GM04503 (cell line): ENCODE results near the gene C11orf58.

Experiments
- DNase-seq: peaks from one replicate; pipeline ENCODE4 v3.0.0-alpha.2; 2012; ENCODE audit warnings: low read depth

Gene C11orf58

GRCh38 chr11:16785520-16786128 lies 47.2 kb downstream of the C11orf58 start:
- DNase-seq = no peak

GRCh38 chr11:16786131-16786530 lies 47.7 kb downstream of the C11orf58 start:
- DNase-seq = no peak

DNA sequence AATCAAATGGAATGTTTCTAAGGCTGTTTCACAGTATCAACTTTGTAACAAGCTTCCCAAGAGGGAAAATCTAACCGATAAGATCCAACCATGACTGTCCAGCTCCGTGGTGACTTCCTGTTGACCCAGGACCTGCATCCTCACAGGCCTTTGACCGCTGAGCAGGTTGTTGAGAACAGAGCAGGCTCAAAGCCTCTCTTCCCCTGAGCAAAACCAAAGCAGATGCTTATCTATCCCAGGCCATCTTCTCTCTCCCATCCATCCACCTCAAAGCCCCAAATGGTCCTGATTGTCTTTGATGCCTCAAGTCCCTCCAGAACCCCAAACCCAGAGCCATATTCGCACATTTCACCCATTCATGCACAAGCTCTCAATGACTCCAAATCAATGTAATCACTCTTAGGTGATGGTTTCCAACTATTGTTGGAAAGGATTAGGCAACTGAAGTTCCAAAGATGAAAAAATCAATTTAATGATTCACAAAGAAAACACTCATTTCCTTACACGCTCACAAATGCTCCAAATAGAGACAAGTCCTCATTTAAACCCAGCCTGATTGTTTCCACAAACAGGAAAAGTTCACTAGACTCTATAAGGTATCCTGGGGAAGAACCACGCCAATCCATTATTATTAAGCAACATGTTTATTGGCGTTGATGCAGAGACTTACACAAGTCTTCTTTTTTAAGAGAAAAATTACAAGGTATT lies 48.7 kb downstream of the C11orf58 start:
- DNase-seq = no peak

DNA sequence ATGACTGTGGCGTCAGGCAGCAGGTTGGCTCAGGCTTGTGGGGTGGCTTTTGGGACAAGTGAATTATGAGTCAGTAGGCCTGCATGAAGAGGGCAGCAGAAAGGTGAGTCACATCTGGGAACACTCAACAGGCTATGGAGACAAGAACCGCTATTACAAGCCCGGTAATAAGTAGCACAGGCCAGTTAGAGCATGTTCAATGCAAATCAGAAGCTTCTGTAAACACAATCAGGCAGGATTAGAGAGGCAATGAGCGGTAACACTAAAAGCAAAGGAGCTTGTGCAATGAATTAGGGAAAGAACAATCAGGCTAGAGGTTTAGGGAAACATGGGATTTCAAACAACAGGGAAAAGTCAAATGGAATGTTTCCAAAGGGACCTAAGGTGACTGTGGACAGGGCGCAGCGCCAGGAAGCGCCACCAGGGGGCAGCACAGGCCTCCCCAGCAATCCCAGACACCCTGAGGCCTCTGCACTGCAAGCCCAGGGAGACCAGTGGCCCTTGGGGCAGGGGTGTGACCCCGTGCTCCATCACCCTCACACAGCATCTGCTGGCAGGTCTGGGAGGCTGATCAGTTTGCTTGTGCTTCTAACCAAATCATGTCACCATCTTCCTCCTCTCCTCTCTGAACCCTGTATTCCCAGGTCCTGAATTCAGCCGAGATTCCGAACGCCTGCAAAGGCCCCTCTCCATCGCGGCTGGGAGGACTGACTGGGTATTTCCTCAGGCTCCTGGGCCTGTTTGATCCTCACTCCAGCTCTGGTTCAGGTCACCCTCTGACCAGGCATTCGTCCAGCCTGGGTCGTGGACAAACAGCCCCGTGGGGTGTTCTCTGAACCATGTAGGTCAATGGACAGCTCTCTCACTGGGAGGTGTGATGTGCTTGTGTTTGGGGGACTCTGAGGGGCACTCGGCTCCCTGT lies 50.0 kb downstream of the C11orf58 start:
- no peak for DNase-seq

- DNase-seq = no peak
These were observed 50.6 kb downstream of the C11orf58 start for GRCh38 chr11:16789063-16789420.

DNA sequence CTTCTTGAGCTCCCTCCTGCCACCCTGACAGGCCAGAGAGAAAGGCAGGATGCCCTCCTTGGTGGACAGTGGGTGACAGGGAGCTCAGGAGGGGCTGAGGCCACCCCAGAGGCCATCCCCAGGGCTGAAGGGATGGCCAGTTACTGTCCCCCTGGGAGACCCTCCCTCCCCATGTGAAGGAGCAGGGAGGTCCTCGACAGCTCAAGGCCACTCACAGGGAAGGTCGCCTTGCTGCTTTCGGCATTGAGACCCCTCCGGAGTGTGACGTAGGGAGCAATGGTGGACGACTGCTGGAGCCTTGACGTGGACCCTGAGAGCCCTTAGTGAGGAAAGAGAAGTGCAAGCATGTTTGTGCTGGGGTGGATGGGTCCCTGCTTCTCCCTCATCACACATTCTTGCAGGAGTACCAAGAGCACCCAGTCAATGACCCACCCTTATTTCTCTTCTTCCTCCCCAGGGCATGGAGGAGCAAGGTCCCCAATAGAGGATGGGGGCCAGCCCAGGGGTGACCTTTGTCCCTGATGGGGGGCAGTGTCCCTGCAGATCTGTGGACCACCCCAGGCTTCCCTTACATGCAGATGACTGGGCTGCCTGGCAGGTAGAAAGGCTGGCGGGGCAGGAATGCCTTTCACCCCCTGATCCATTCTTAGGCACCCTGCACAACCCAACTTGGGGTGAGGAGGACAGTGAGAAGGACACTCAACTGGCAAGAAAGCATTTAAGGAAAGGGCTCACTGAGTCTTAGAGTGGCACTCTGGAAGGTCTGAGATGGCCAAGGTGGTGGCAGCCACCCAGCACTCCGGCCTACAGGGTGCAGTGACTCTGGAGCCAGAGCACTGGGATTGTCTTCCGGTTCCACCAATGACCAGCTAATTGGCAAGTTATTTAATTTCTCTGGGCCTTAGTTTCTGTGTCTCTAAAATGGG lies 51.4 kb downstream of the C11orf58 start:
- DNase-seq = no peak

DNA sequence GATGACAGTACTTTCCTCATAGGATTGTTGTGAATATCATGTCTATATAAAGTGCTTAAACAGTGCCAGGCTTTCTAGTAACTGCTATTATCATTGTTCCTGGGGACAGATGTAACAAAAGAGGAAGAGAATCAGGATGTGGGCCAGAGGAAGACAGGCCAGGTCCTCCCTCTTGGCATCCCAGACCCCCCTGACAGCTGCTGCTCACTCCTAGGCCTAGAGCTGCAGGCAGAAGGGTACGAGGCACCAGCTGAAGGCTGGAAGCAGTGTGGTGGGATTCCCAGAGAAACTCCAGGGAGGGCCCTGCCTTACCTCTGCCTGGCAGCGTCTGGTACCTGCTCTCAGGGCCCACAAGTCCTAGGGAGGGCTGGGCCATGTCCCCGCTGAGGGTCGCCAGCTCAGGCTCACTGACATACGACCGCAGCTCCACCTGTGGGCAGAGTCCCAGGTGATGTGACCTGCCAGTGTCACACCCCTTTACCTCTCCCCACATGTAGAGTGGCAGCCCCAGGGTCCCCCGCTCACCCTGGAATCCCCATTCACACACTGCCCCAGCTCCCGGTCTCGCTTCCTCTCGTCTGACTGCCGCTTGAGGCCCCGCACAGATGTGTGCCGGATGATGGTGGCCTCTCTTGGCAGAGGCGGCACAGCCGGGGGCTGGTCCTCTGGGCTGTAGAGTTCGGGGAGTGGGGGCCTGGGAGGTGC lies 52.2 kb downstream of the C11orf58 start:
- DNase-seq = no peak

DNA sequence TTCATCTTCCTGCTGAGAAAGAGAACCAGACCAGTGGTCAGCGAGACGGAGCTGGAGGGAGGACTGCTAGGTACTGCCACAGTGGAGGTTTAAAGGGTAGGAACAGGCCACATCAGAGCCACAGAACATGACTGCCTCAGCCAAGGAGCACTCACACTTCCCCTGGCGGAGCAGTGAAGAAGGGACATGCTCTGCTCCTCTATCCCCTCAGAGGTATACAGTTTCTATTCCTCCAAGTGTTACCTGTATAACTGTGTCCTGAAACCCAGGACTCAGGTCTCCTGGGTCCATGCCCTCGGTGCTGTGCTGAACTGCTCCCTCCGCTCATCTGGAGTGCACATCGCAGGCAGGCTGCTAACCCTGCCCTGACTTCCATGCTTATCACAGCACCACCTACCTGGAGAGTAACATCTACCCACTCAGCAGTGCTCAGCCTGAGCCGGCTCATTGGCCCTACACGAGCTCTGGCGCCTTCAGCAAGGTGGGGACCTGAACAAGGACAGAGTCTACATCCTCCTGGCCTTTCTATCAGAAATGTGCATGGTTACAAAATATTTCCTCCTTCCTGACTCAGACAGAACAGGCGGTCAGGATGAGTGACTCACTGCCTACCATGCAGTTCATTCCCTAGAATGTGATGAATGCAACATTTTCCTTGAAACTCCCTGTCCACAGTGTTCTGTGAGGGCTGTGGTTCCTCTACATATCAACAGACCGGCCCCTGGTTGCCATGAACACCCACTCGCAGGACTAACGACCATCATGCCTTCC lies 52.9 kb downstream of the C11orf58 start:
- peak; percentile 89 for DNase-seq

DNA sequence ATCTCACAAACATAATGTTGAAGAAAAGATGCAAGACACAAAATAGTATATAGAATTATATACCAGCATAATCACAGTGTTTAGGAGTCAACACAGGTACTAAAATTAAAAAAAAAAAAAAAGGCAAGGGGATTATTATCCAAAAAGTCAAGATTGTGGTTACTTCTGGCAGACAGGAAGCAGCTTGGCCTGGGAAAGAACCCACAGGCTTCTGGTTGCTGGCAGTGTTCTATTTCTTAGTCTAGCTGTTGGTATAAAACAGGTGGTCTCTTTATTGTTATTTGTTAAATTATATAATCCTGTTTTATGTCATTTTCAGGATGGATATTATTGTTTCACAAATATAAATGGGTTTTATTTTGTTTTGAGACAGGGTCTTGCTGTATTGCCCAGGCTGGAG lies 54.0 kb downstream of the C11orf58 start:
- DNase-seq = no peak

DNA sequence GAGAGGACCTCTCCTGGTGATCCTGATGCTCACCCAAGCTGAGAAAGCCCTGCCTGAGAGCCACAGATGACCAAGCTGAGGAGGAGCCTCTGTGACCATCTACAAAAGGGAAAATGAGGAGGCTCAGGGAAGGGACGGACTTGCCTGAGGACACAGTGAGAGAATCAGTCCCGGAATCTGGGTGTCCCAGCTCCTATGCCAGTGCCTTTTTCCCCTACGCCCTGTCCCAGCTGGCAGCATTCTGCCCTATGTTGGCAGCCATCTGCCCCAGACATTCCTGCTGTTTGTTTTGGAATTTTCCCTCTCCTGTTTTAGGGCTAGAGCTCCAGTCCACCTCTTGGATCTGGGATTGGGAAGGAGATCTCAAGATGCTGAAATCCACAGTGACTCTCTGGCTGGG lies 54.6 kb downstream of the C11orf58 start:
- DNase-seq = no peak

DNA sequence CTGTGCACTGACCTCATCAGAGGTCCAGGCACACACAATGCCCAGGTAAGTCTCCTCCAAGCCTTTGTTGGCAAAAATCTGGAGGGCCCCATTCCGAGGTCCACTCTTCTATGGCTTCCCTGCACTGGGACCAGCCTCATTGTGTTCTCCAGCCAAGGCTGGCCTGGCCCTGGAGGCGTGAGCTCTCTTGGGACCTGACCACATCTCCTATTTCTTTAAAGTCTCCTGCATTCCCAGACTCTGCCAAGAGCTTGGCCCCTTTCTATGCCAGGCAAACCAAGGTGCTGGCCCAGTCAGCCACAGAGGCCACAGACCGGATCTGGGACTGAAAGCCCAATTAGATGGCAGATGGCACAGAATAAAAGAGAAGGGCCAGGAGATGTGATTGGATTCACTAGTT lies 55.1 kb downstream of the C11orf58 start:
- no peak for DNase-seq

DNA sequence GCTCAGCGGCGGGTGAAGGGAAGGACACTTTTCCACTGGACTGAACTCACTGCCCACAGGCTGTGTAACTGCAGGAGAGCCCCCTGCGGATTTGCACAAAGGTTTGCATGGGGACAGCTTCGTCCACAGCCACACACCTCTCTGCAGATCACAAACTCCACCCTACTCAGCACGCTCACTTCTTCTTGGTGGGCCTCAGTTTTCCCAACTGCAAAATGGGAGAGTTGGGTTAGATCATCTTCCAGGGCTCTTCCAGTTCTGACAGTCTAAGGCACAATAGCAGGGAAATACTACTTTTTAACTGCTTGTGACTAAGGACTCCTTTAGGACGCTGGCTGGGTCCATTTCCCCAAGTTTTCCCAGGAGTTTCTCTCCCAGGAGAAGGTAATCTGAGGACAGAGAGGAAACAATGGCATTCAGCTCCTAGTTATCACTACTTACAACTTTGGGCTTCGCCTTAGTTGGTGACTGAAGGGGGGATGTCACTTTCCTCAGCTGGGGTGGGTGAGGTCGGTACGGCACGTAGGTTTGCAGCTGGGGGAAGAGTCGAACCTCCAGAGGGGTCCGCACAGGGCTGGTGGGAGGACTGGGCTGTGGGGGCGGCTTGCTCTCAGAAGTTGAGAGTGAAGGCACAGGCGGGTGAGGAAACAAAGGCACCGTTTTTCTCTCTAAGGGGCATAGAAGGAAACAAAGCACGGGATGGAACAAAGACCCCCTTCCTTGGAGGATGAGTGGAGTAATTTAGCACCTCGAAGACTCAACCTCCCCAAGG lies 55.8 kb downstream of the C11orf58 start:
- DNase-seq = no peak

GRCh38 chr11:16795146-16795545 lies 56.7 kb downstream of the C11orf58 start:
- DNase-seq = no peak

GRCh38 chr11:16796311-16796710 lies 57.9 kb downstream of the C11orf58 start:
- no peak for DNase-seq

DNA sequence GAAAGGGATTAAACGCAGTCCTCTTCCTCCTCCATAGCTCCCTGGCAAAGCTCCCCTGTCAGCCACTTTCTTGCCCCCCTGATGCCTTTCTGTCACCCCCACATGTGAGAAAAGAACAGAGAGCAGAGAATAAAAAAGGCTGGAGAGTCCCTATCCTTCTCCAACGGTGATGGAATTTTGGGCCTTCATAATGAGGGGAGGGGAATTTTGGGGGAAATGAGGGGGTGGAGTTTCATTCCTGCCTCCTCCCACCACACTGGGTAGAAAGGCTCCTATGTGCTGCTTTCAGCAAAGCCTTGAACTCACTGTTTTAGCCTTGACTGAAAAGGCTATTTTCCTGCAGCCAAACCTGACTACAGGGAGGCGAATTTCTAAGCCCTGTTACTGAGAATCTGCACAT lies 59.3 kb downstream of the C11orf58 start:
- DNase-seq = no peak

GRCh38 chr11:16799221-16799620 lies 60.8 kb downstream of the C11orf58 start:
- no peak for DNase-seq

- DNase-seq = no peak
These were observed 61.4 kb downstream of the C11orf58 start for GRCh38 chr11:16799890-16800289.

GRCh38 chr11:16800382-16800781 lies 61.9 kb downstream of the C11orf58 start:
- no peak for DNase-seq

- DNase-seq = no peak
These were observed 63.0 kb downstream of the C11orf58 start for GRCh38 chr11:16801288-16801980.
